Mesodermal cell (in vitro differentiated cells): Measurements from ENCODE around the gene SEMA3C.

Experiments
- H3K27ac ChIP-seq: 2 replicates; pipeline ENCODE4 v1.7.0; 2013; ENCODE audit warnings: mild to moderate bottlenecking, low read depth, low read length, moderate library complexity; ENCODE audit not compliant: severe bottlenecking
- H3K36me3 ChIP-seq: 2 replicates; pipeline ENCODE4 v1.7.1; 2013; ENCODE audit warnings: mild to moderate bottlenecking, low read length, moderate library complexity; ENCODE audit not compliant: control insufficient read depth, insufficient read depth
- H3K4me1 ChIP-seq: one replicate; pipeline ENCODE4 v1.7.1; 2013; ENCODE audit warnings: mild to moderate bottlenecking, low read length; ENCODE audit not compliant: insufficient read depth, control insufficient read depth, poor library complexity, severe bottlenecking
- H3K4me3 ChIP-seq: 2 replicates; pipeline ENCODE4 v1.7.0; 2013; ENCODE audit warnings: low read length, control low read depth, mild to moderate bottlenecking; ENCODE audit not compliant: insufficient read depth, poor library complexity, severe bottlenecking; ENCODE audit errors: extremely low read depth
- H3K9me3 ChIP-seq: 2 replicates; pipeline ENCODE4 v1.7.1; 2013; ENCODE audit warnings: mild to moderate bottlenecking, low read length, moderate library complexity; ENCODE audit not compliant: control insufficient read depth
- WGBS, 2 experiments: methylation state at CpG; one replicate each; pipeline ENCODE4 v1.1.5; 2013; ENCODE audit warnings: missing lambda C conversion rate in 2 of 2; ENCODE audit not compliant: insufficient coverage in 2 of 2; 5-methylcytosine and 5-hydroxymethylcytosine counted together

SEMA3C gene

GRCh38 chr7:80823057-80823456 lies 95.8 kb downstream of the SEMA3C start:
- Histone ChIP-seq H3K4me3 (no peak overlapping the region), H3K27ac (no peak overlapping the region), H3K9me3 (no peaks in the 10 kb centered on the region), H3K4me1 (no peaks in the 10 kb centered on the region), H3K36me3 (no peaks in the 10 kb centered on the region)
- WGBS, 2 experiments = no CpG with 5 or more reads among the region's 3 CpGs

DNA sequence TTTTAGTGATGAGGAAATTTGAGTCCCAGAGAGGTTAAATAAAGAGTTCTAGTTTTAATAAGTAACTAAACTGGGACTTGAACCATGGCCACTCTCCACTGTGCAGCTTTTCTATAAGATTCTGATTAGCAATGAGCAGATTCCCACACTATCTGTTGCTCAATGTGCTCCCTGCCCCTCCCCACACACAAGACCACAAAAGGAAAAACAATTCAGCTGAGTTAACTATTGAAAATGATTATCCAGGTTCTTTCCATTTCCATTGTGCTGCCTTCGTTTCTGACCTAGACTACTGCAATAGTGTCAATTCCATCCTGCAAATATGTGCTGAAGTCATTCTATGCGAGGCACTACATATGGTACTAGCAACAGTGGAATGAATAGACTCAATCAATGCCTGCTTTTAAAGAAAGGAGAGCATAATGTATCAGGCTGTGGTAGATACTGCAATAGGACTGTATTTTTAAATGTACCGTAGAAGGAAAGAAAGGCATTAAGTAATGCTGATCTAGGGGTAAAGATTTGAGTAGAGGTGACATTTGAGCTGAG lies 97.0 kb downstream of the SEMA3C start:
- no peak overlapping the region for H3K4me3 ChIP-seq
- no peaks in the 10 kb centered on the region for H3K9me3 ChIP-seq
- whole genome bisulfite sequencing, 2 experiments = 92 to 100% methylated on average over 2 to 3 of the region's 3 CpGs
- H3K4me1 ChIP-seq = no peaks in the 10 kb centered on the region
- H3K36me3 ChIP-seq = no peaks in the 10 kb centered on the region
- H3K27ac ChIP-seq = no peak overlapping the region

- no peaks in the 10 kb centered on the region for H3K36me3 ChIP-seq
- no peak overlapping the region for H3K27ac ChIP-seq
- no peaks in the 10 kb centered on the region for H3K9me3 ChIP-seq
- no peak overlapping the region for H3K4me3 ChIP-seq
- no peaks in the 10 kb centered on the region for H3K4me1 ChIP-seq
Measured at GRCh38 chr7:80819503-80819902, 99.3 kb downstream of the SEMA3C start.

DNA sequence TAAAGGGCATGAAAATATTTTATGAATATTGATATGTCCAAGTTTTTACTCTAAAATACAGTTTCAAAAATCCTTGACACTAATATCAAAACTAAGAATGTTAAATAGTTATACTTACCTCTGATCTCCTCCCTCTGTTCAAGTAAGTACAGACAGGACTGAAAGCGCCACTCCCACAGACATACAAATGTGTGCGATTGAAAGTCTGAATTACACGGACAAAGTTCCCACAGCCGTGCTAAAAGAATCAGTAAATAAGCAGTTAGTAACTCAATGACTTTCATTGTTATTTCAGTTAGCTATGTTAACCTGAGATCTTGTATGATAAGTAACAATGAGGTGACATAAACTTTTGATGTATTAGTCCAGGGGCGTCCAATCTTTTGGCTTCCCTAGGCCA lies 100.7 kb downstream of the SEMA3C start:
- H3K36me3 ChIP-seq = no peaks in the 10 kb centered on the region
- no peaks in the 10 kb centered on the region for H3K4me1 ChIP-seq
- H3K9me3 ChIP-seq = no peaks in the 10 kb centered on the region
- WGBS, 2 experiments = 100% methylated on average over 2 of the region's 5 CpGs; no CpG with 5 or more reads in 1 of the 2 experiments
- H3K4me3 ChIP-seq = no peak overlapping the region
- H3K27ac ChIP-seq = no peak overlapping the region

GRCh38 chr7:80816806-80817205 lies 102.0 kb downstream of the SEMA3C start:
- Histone ChIP-seq H3K36me3 (no peaks in the 10 kb centered on the region), H3K27ac (no peak overlapping the region), H3K9me3 (no peaks in the 10 kb centered on the region), H3K4me1 (no peaks in the 10 kb centered on the region), H3K4me3 (no peak overlapping the region)
- 76 to 86% methylated on average over 2 of the region's 2 CpGs for WGBS, 2 experiments

- Histone ChIP-seq H3K36me3 (no peaks in the 10 kb centered on the region), H3K27ac (no peak overlapping the region), H3K4me1 (no peaks in the 10 kb centered on the region), H3K9me3 (no peaks in the 10 kb centered on the region), H3K4me3 (no peak overlapping the region)
- WGBS, 2 experiments = 91 to 100% methylated on average over 1 of the region's 1 CpG
Measured at GRCh38 chr7:80815733-80816132, 103.1 kb downstream of the SEMA3C start.

- H3K4me1 ChIP-seq = peaks cover 9% of the 10 kb centered on the region
- H3K9me3 ChIP-seq = no peaks in the 10 kb centered on the region
- WGBS, 2 experiments = no CpG with 5 or more reads among the region's 1 CpG
- no peak overlapping the region for H3K4me3 ChIP-seq
- H3K36me3 ChIP-seq = no peaks in the 10 kb centered on the region
- no peak overlapping the region for H3K27ac ChIP-seq
Measured at GRCh38 chr7:80809545-80809944, 109.3 kb downstream of the SEMA3C start.

DNA sequence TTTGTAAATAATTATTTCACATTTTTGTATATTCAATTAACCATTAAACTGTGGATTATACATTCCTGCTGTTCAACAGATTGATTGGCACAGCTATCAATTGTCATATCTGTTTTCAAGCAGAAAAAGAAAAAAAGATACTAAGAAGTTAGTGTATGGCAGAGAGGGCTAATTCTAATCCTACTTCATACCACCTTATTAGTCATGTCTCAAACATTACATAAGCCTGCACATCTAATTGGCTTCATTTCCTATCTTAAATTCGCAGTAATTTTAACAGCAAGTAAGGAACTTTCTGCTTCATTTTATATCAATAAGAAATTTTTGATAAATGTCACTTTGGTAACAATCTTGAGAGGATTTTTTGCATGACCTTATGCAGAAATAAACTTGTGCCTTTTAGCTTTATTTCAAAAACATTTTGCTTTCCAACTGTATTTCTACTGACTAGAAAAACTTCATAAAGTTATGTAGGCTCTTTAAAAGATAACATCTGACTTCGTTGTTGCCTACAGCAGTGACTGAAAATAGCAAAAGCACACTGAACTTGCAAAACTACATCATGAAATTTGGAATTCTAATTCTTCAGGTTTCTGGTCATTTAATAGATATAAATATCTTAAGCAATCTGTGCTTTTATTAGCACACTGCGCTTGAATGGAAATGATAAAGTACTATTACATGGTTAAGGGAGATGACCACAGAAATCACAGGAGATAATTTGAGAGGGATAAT lies 111.5 kb downstream of the SEMA3C start:
- Histone ChIP-seq H3K4me3 (no peak overlapping the region), H3K36me3 (peaks cover 5% of the 10 kb centered on the region), H3K9me3 (no peaks in the 10 kb centered on the region), H3K4me1 (peaks cover 9% of the 10 kb centered on the region), H3K27ac (no peak overlapping the region)
- WGBS, 2 experiments = no CpG with 5 or more reads among the region's 3 CpGs

- peaks cover 9% of the 10 kb centered on the region for H3K4me1 ChIP-seq
- no peaks in the 10 kb centered on the region for H3K9me3 ChIP-seq
- WGBS, 2 experiments = 75 to 77% methylated on average over 3 to 4 of the region's 6 CpGs
- no peak overlapping the region for H3K27ac ChIP-seq
- no peak overlapping the region for H3K4me3 ChIP-seq
- H3K36me3 ChIP-seq = peaks cover 5% of the 10 kb centered on the region
Measured at GRCh38 chr7:80806663-80807062, 112.2 kb downstream of the SEMA3C start.

DNA sequence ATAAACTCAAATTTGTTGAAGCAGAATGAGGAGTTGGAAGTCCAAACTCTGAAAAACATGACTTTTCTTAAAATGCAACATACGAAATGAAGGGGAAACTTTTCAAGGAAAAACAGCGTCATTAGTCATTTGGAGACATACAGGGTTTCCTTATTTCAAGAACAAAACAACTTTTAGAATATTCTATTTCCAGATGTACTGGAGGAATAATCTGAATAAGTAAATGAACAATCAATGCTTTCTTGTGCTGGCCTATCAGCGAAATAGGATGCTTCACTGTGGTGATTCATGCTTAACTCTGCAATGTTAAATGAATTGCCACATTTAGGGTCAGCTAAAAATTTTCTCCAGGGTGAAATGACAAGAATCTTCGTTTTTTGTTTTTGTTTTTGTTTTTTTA lies 114.3 kb downstream of the SEMA3C start:
- Histone ChIP-seq H3K36me3 (peaks cover 5% of the 10 kb centered on the region), H3K27ac (no peak overlapping the region), H3K4me3 (no peak overlapping the region), H3K4me1 (peaks cover 9% of the 10 kb centered on the region), H3K9me3 (no peaks in the 10 kb centered on the region)
- WGBS, 2 experiments = 83 to 100% methylated on average over 1 to 2 of the region's 4 CpGs

DNA sequence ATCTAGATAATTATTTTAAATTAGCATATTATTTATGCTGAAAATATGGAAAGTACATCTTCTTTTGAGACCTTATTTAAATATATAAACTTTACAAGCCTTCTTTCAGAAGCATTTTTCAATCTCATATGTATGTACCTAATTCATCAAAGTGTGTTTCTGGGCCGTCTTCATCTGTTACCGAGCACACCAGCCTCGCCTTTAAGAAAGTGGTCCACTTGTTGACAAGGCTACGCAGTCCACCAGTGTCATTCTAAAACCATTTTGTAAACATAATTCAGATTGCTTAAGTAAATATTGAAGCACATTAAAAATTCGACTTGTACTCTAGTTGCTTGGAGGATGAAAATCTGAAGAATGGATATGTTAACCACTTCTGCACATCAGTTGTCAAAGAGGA lies 116.3 kb downstream of the SEMA3C start:
- Histone ChIP-seq H3K27ac (no peak overlapping the region), H3K4me1 (peaks cover 7% of the 10 kb centered on the region), H3K4me3 (no peak overlapping the region), H3K36me3 (peaks cover 10% of the 10 kb centered on the region), H3K9me3 (no peaks in the 10 kb centered on the region)
- WGBS, 2 experiments = 100% methylated on average over 2 to 3 of the region's 5 CpGs
